ENCODE data around the gene SLC6A6. TPM values are rescaled to one million over a fixed set of nuclear protein-coding genes. Genes with fewer than 3 reads are reported as not detected.

The SLC6A6 gene
- total and polyA plus RNA-seq, 11 donors = 9.1 to 121 (median 34.9) TPM

GRCh38 chr3:14428087-14429033 lies 26.0 kb downstream of the SLC6A6 start:
- intact Hi-C loops (cut with DNase I) = no loop called here
- Histone ChIP-seq H3K36me3 (peaks cover 0 to 11% (median 0%) of the 10 kb centered on the region in 9 donors), H3K27me3 (peaks cover 0 to 10% (median 0%) of the 10 kb centered on the region in 9 donors), H3K27ac (peak overlapping the region in 4 of 12 donors; percentile 1 to 97 (median 36)), H3K4me3 (no peak overlapping the region), H3K4me1 (peaks cover 6 to 99% (median 33%) of the 10 kb centered on the region in 12 donors), H3K9me3 (no peaks in the 10 kb centered on the region)
- WGBS, 4 donors = 90 to 97% (median 94%) methylated on average over 7 of the region's 7 CpGs
- TF ChIP-seq CTCF (IDR thresholded peaks at IDR 0.05) = no peak
- TF ChIP-seq POLR2A (IDR thresholded peaks at IDR 0.05) = no peak
- DNase-seq (peak in 1 of 5 donors; percentile 13), ATAC-seq (peak in 2 of 4 donors; percentile 3 to 36)

GRCh38 chr3:14429237-14429636 lies 26.8 kb downstream of the SLC6A6 start:
- H3K4me3 ChIP-seq = no peak overlapping the region
- peaks cover 0 to 4% (median 0%) of the 10 kb centered on the region in 9 donors for H3K27me3 ChIP-seq
- H3K27ac ChIP-seq = peak overlapping the region in 3 of 12 donors; percentile 11 to 97 (median 62)
- H3K4me1 ChIP-seq = peaks cover 6 to 99% (median 39%) of the 10 kb centered on the region in 12 donors
- WGBS, 4 donors = 87 to 96% (median 92%) methylated on average over 5 of the region's 5 CpGs
- no peak for TF ChIP-seq CTCF (IDR thresholded peaks at IDR 0.05)
- TF ChIP-seq POLR2A (IDR thresholded peaks at IDR 0.05) = no peak
- H3K36me3 ChIP-seq = peaks cover 0 to 10% (median 0%) of the 10 kb centered on the region in 9 donors
- intact Hi-C loops (cut with DNase I) = no loop called here
- DNase-seq (peak in 1 of 5 donors; percentile 26), ATAC-seq (no peak)
- H3K9me3 ChIP-seq = no peaks in the 10 kb centered on the region

- peak overlapping the region in 1 of 12 donors; percentile 97 for H3K27ac ChIP-seq
- H3K9me3 ChIP-seq = no peaks in the 10 kb centered on the region
- H3K4me1 ChIP-seq = peaks cover 8 to 99% (median 43%) of the 10 kb centered on the region in 12 donors
- intact Hi-C loops (cut with DNase I) = loop anchor here in 1 of 10 donors (5.0 kb wide), 1 partner anchor 57 kb away; no protein-coding TSS in a partner anchor
- TF ChIP-seq POLR2A (IDR thresholded peaks at IDR 0.05) (no peak), CTCF (IDR thresholded peaks at IDR 0.05) (no peak)
- DNase-seq (no peak), ATAC-seq (no peak)
- H3K27me3 ChIP-seq = peaks cover 0 to 4% (median 0%) of the 10 kb centered on the region in 9 donors
- no peak overlapping the region for H3K4me3 ChIP-seq
- peaks cover 0 to 10% (median 0%) of the 10 kb centered on the region in 9 donors for H3K36me3 ChIP-seq
- WGBS, 4 donors = 95 to 97% (median 97%) methylated on average over 4 of the region's 4 CpGs
These were observed 27.2 kb downstream of the SLC6A6 start for GRCh38 chr3:14429640-14430039.

GRCh38 chr3:14430053-14430452 lies 27.6 kb downstream of the SLC6A6 start:
- Histone ChIP-seq H3K4me3 (no peak overlapping the region), H3K27me3 (no peaks in the 10 kb centered on the region), H3K27ac (peak overlapping the region in 1 of 12 donors; percentile 97), H3K36me3 (peaks cover 0 to 10% (median 0%) of the 10 kb centered on the region in 9 donors), H3K4me1 (peaks cover 12 to 99% (median 47%) of the 10 kb centered on the region in 12 donors), H3K9me3 (no peaks in the 10 kb centered on the region)
- no peak for TF ChIP-seq CTCF (IDR thresholded peaks at IDR 0.05)
- TF ChIP-seq POLR2A (IDR thresholded peaks at IDR 0.05) = no peak
- no peak for ATAC-seq
- no peak for DNase-seq
- 75 to 92% (median 87%) methylated on average over 4 to 5 of the region's 5 CpGs for WGBS, 4 donors
- intact Hi-C loops (cut with DNase I) = loop anchor here in 1 of 10 donors (5.0 kb wide), 1 partner anchor 58 kb away; no protein-coding TSS in a partner anchor
